ENCODE data around the gene CEACAM4. TPM values are rescaled to one million over a fixed set of nuclear protein-coding genes. Genes with fewer than 3 reads are reported as not detected.

The CEACAM4 gene
- total RNA-seq, 1 experiment from 2014 or later, result not detected

GRCh38 chr19:41620171-41620570 lies 6.7 kb downstream of the CEACAM4 start:
- no peak for TF ChIP-seq CTCF (IDR thresholded peaks at IDR 0.05; ENCODE audit: unreplicated experiment)
- DNase-seq (ENCODE audit: unreplicated experiment), result no peak
- ChIA-PET POLR2A (no interaction called here), CTCF (no interaction called here)
- no peak overlapping the region for H3K27ac Mint-ChIP-seq (ENCODE audit: low read depth, unreplicated experiment)
- H3K4me1 Mint-ChIP-seq (ENCODE audit: insufficient read depth, unreplicated experiment), result no peaks in the 10 kb centered on the region
- BruUV-seq (replicated peaks), result no TSS peak
- peaks cover 65% of the 10 kb centered on the region for H3K27me3 Mint-ChIP-seq (ENCODE audit: insufficient read depth, unreplicated experiment)
- H3K9me3 Mint-ChIP-seq (ENCODE audit: unreplicated experiment), result no peaks in the 10 kb centered on the region
- H3K4me3 Mint-ChIP-seq (ENCODE audit: unreplicated experiment), result no peak overlapping the region
- intact Hi-C loops (cut with micrococcal nuclease), result no loop called here
- H3K36me3 Mint-ChIP-seq (ENCODE audit: insufficient read depth, unreplicated experiment), result no peaks in the 10 kb centered on the region

- TF ChIP-seq CTCF (IDR thresholded peaks at IDR 0.05; ENCODE audit: unreplicated experiment), result no peak
- ChIA-PET POLR2A (no interaction called here), CTCF (interaction anchor here (0.6 kb wide), 1 partner anchor 288 kb away, joined by 3 read pairs; no protein-coding TSS in a partner anchor)
- no peak overlapping the region for H3K4me3 Mint-ChIP-seq (ENCODE audit: unreplicated experiment)
- H3K27ac Mint-ChIP-seq (ENCODE audit: low read depth, unreplicated experiment), result no peak overlapping the region
- no peak for DNase-seq (ENCODE audit: unreplicated experiment)
- no peaks in the 10 kb centered on the region for H3K4me1 Mint-ChIP-seq (ENCODE audit: insufficient read depth, unreplicated experiment)
- intact Hi-C loops (cut with micrococcal nuclease), result no loop called here
- no peaks in the 10 kb centered on the region for H3K9me3 Mint-ChIP-seq (ENCODE audit: unreplicated experiment)
- no peaks in the 10 kb centered on the region for H3K36me3 Mint-ChIP-seq (ENCODE audit: insufficient read depth, unreplicated experiment)
- no TSS peak for BruUV-seq (replicated peaks)
- peaks cover 54% of the 10 kb centered on the region for H3K27me3 Mint-ChIP-seq (ENCODE audit: insufficient read depth, unreplicated experiment)
Observed at GRCh38 chr19:41619018-41619556, 7.8 kb downstream of the CEACAM4 start.

- TF ChIP-seq CTCF (IDR thresholded peaks at IDR 0.05; ENCODE audit: unreplicated experiment), result no peak
- POLR2A ChIA-PET, result no interaction called here
- peaks cover 6% of the 10 kb centered on the region for H3K36me3 Mint-ChIP-seq (ENCODE audit: insufficient read depth, unreplicated experiment)
- CTCF ChIA-PET, result interaction anchor here (0.8 to 1.1 kb wide), 2 partner anchors 23 to 175 kb away, joined by 3 read pairs; no protein-coding TSS in a partner anchor
- H3K27ac Mint-ChIP-seq (ENCODE audit: low read depth, unreplicated experiment), result no peak overlapping the region
- H3K4me1 Mint-ChIP-seq (ENCODE audit: insufficient read depth, unreplicated experiment), result no peaks in the 10 kb centered on the region
- DNase-seq (ENCODE audit: unreplicated experiment), result no peak
- H3K27me3 Mint-ChIP-seq (ENCODE audit: insufficient read depth, unreplicated experiment), result peaks cover 47% of the 10 kb centered on the region
- H3K4me3 Mint-ChIP-seq (ENCODE audit: unreplicated experiment), result no peak overlapping the region
- no peaks in the 10 kb centered on the region for H3K9me3 Mint-ChIP-seq (ENCODE audit: unreplicated experiment)
- intact Hi-C loops (cut with micrococcal nuclease), result no loop called here
- no TSS peak for BruUV-seq (replicated peaks)
Observed at GRCh38 chr19:41617941-41618730, 8.7 kb downstream of the CEACAM4 start.

GRCh38 chr19:41616792-41617621 lies 9.9 kb downstream of the CEACAM4 start:
- no peak overlapping the region for H3K4me3 Mint-ChIP-seq (ENCODE audit: unreplicated experiment)
- BruUV-seq (replicated peaks), result no TSS peak
- no peaks in the 10 kb centered on the region for H3K9me3 Mint-ChIP-seq (ENCODE audit: unreplicated experiment)
- H3K4me1 Mint-ChIP-seq (ENCODE audit: insufficient read depth, unreplicated experiment), result no peaks in the 10 kb centered on the region
- peaks cover 6% of the 10 kb centered on the region for H3K36me3 Mint-ChIP-seq (ENCODE audit: insufficient read depth, unreplicated experiment)
- no peak for TF ChIP-seq CTCF (IDR thresholded peaks at IDR 0.05; ENCODE audit: unreplicated experiment)
- CTCF ChIA-PET, result interaction anchor here (0.6 to 1.1 kb wide), 3 partner anchors 23 to 176 kb away, joined by 3 to 4 read pairs (median 3); no protein-coding TSS in a partner anchor
- intact Hi-C loops (cut with micrococcal nuclease), result no loop called here
- peaks cover 44% of the 10 kb centered on the region for H3K27me3 Mint-ChIP-seq (ENCODE audit: insufficient read depth, unreplicated experiment)
- DNase-seq (ENCODE audit: unreplicated experiment), result peak; percentile 47
- H3K27ac Mint-ChIP-seq (ENCODE audit: low read depth, unreplicated experiment), result no peak overlapping the region
- POLR2A ChIA-PET, result no interaction called here

Measured in MCF 10A (cell line).